K562 (cell line): ENCODE results near the gene METTL18. TPM values are rescaled to one million over a fixed set of nuclear protein-coding genes. Genes with fewer than 3 reads are reported as not detected.
"Not testable (repeated sequence)": the region's sequence is repeated elsewhere in the genome, so short reads cannot be mapped to it uniquely, and the experiment has no call there.

Experiments used
- ATAC-seq: fragments of 200-7000 bp; cut with Tn5 transposase; 3 replicates; pipeline ENCODE4 v1.9.1; 2020; ENCODE audit warnings: moderate library complexity
- BruUV-seq: library from RNA; stranded (reverse); fragments of 400-500 nt; replicated peaks from 2 replicates; lab custom pipeline; 2021; lab: Mats Ljungman, UMichigan
- CTCF ChIA-PET: fragments of 300-600 bp; formaldehyde crosslinking; extraction: SDS; loops from one replicate; lab custom pipeline; 2021; ENCODE audit warnings: low intra/inter-chr PET ratio; lab: Yijun Ruan, JAX
- POLR2A ChIA-PET: fragments of 300-600, 350-650 bp; sonication (Branson Sonifier 250); formaldehyde crosslinking; extraction: SDS; loops from one replicate; lab custom pipeline; 2021; ENCODE audit warnings: antibody characterized with exemption, inconsistent platforms; lab: Yijun Ruan, JAX
- DNase-seq, 4 experiments: peaks; one replicate each; pipeline versions ENCODE4 v3.0.0 to v3.0.0-alpha.2; 2011 to 2018; ENCODE audit warnings: low spot score in 3 of 4, mixed read lengths in 3 of 4; ENCODE audit errors: extremely low read depth in 1 of 4
- FAIRE-seq: peaks from 2 replicates; lab custom pipeline; 2011; peaks lifted over from hg19 to GRCh38; lab: Jason Lieb, UNC
- H2AFZ ChIP-seq: 2 replicates; pipeline ENCODE4 v1.6.0; 2011; ENCODE audit warnings: low read depth, low read length, control low read depth, inconsistent platforms
- H3K27ac ChIP-seq: fragments of 200-600 bp; 3 replicates; pipeline ENCODE4 v1.8.0; 2011; ENCODE audit warnings: low read depth, mild to moderate bottlenecking, control low read depth, inconsistent platforms, low read length, moderate library complexity, mixed read lengths; ENCODE audit errors: extremely low read depth
- H3K27me3 ChIP-seq, 2 experiments: fragments of 300-600 bp in 1 of 2; 2 replicates in 1 of 2; 3 replicates in 1 of 2; pipeline versions ENCODE4 v1.6.0 to v1.8.0; 2011; ENCODE audit warnings: inconsistent platforms in 2 of 2, low read length in 2 of 2, mild to moderate bottlenecking in 1 of 2, mixed read lengths in 1 of 2, moderate library complexity in 1 of 2; ENCODE audit not compliant: control insufficient read depth in 2 of 2, insufficient read depth in 2 of 2
- H3K36me3 ChIP-seq: fragments of 300-600 bp; 3 replicates; pipeline ENCODE4 v1.8.0; 2011; ENCODE audit warnings: mild to moderate bottlenecking, low read length, inconsistent platforms; ENCODE audit not compliant: control insufficient read depth, insufficient read depth
- H3K4me1 ChIP-seq, 2 experiments: fragments of 200-600 bp in 1 of 2; replicated peaks in 1 of 2; 2 replicates in 1 of 2; 3 replicates in 1 of 2; pipeline versions ENCODE4 v1.5.1 to v1.8.0; 2011; ENCODE audit warnings: inconsistent platforms in 2 of 2, low read length in 2 of 2, mild to moderate bottlenecking in 1 of 2, mixed read lengths in 1 of 2, moderate library complexity in 1 of 2; ENCODE audit not compliant: control insufficient read depth in 2 of 2, insufficient read depth in 2 of 2
- H3K4me2 ChIP-seq: 2 replicates; pipeline ENCODE4 v1.6.1; 2011; ENCODE audit warnings: low read length, control low read depth, inconsistent platforms, mixed read lengths; ENCODE audit not compliant: insufficient read depth
- H3K4me3 ChIP-seq: fragments of 200-600 bp; sonication (generic), shearing (Covaris generic); 2 replicates; pipeline ENCODE4 v1.5.1; 2016; ENCODE audit warnings: control low read depth, inconsistent platforms
- H3K79me2 ChIP-seq: fragments of 200-600 bp; 3 replicates; pipeline ENCODE4 v1.8.0; 2011; ENCODE audit warnings: low read length, inconsistent platforms; ENCODE audit not compliant: control insufficient read depth, insufficient read depth
- H3K9ac ChIP-seq, 2 experiments: 2 replicates each; pipeline versions ENCODE4 v1.6.0 to v1.6.1; 2011; ENCODE audit warnings: low read depth in 2 of 2, low read length in 2 of 2, control low read depth in 1 of 2, inconsistent platforms in 1 of 2, mild to moderate bottlenecking in 1 of 2, mixed read lengths in 1 of 2; ENCODE audit not compliant: insufficient read depth in 1 of 2
- H3K9me1 ChIP-seq: one replicate; pipeline ENCODE4 v1.6.0; 2011; ENCODE audit warnings: inconsistent platforms, mild to moderate bottlenecking, low read length, moderate library complexity; ENCODE audit not compliant: control insufficient read depth, insufficient read depth
- H3K9me3 ChIP-seq: replicated peaks from 2 replicates; pipeline ENCODE4 v1.5.1; 2011; ENCODE audit warnings: low read depth, low read length, inconsistent platforms; ENCODE audit not compliant: control insufficient read depth, insufficient read depth
- H4K20me1 ChIP-seq: replicated peaks from 2 replicates; pipeline ENCODE4 v1.6.1; 2011; ENCODE audit warnings: low read length, inconsistent platforms, mixed read lengths; ENCODE audit not compliant: control insufficient read depth, insufficient read depth
- BCOR ChIP-seq: fragments of 450-650 bp; IDR thresholded peaks from 2 replicates; pipeline ENCODE4 v1.6.1; 2016
- DACH1 ChIP-seq: fragments of 450-650 bp; IDR thresholded peaks from 2 replicates; pipeline ENCODE4 v1.6.1; 2018; ENCODE audit not compliant: partially characterized antibody
- GATA2 ChIP-seq: sonication (generic); formaldehyde crosslinking; IDR thresholded peaks from 2 replicates; pipeline ENCODE4 v1.4.0; 2020; ENCODE audit warnings: mild to moderate bottlenecking, missing genetic modification reagents
- GATAD2B ChIP-seq: fragments of 450-650 bp; IDR thresholded peaks from 2 replicates; pipeline ENCODE4 v1.6.1; 2017; ENCODE audit warnings: mild to moderate bottlenecking, borderline replicate concordance
- MTA1 ChIP-seq: fragments of 450-650 bp; IDR thresholded peaks from 2 replicates; pipeline ENCODE4 v1.6.1; 2017; ENCODE audit warnings: borderline replicate concordance
- ZC3H11A ChIP-seq: IDR thresholded peaks from 2 replicates; pipeline ENCODE4 v1.6.1; 2012; ENCODE audit warnings: low read depth, low read length, improper control_type of control experiment
- in situ Hi-C: fragments of 300-500 bp; cut with MboI; formaldehyde crosslinking; loops from 4 replicates; pipeline ENCODE4 v1.15.0; 2018; ENCODE audit warnings: inconsistent platforms, mixed read lengths
- intact Hi-C: fragments of 100-400 bp; cut with micrococcal nuclease; formaldehyde crosslinking; loops from 2 replicates; pipeline ENCODE4 v1.14.2; 2022
- polyA plus RNA-seq, 8 experiments: library from polyadenylated mRNA; depleted of rRNA in 4 of 8; stranded (reverse) in 5 of 8; unstranded in 3 of 8; fragments of >200 nt; fragmentation: Nextera tagmentation in 2 of 8; fragmentation: Illumina TruSeq in 1 of 8; extraction: Ambion mirVana in 2 of 8; extraction: Trizol in 1 of 8; gene quantifications; 2 replicates each; pipeline versions ENCODE4 v1.2.1 to v1.2.3, GENCODE V29; 2011 to 2014; ENCODE audit warnings: inconsistent platforms in 1 of 8, missing spikeins in 1 of 8
- total RNA-seq, 7 experiments: library from RNA; depleted of rRNA in 6 of 7; stranded (reverse); fragments of >200 nt in 6 of 7; fragmentation: Illumina TruSeq in 2 of 7; extraction: Trizol in 2 of 7; gene quantifications; 2 replicates each; pipeline versions ENCODE4 v1.2.1 to v1.2.3, GENCODE V29; 2011 to 2021; ENCODE audit warnings: low replicate concordance in 1 of 7
- TF ChIP-seq, protein P1 (sequence below): fragments of 450-650 bp; IDR thresholded peaks from 2 replicates; pipeline ENCODE4 v1.6.1; 2016; ENCODE audit warnings: antibody characterized with exemption

METTL18 gene
- total and polyA plus RNA-seq, 9 of the 15 experiments (the other 6 are each of a cell fraction or from before 2014, with no cell fraction given): 9.5 to 40.2 (median 14.7) TPM

DNA sequence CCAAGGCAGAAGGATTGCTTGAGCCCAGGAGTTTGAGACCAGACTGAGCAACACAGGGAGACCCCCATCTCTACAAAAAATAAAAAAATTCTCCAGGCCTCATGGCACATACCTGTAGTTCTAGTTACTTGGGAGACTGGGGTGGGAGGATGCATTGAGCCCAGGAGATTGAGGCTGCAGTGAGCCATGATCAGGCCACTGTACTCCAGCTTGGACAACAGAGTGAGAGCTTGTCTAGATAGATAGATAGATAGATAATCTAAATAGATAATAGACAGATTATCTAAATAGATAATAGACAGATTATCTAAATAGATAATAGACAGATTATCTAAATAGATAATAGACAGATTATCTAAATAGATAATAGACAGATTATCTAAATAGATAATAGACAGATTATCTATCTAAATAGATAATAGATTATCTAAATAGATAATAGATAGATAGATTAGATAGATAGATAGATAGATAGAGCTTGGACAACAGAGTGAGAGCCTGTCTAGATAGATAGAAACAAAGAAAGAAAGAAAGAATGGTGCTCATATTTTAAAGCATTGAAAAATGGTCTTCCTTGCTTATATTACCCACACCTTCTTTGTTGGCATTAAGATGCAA lies 16.8 kb upstream of the METTL18 start:
- H3K79me2 ChIP-seq, H3K4me3 ChIP-seq, H3K27me3 ChIP-seq, ATAC-seq, H3K9me1 ChIP-seq, DNase-seq, H3K4me2 ChIP-seq, H2AFZ ChIP-seq, H3K4me1 ChIP-seq, H3K9me3 ChIP-seq, in situ Hi-C loops, CTCF ChIA-PET, H3K9ac ChIP-seq, H4K20me1 ChIP-seq, intact Hi-C loops, BruUV-seq, H3K27ac ChIP-seq, FAIRE-seq: not testable (repeated sequence)
- POLR2A ChIA-PET: interaction anchor here (0.9 kb wide), 1 partner anchor 45 kb away, joined by 4 read pairs; no protein-coding TSS in a partner anchor
- peaks cover 70% of the 10 kb centered on the region for H3K36me3 ChIP-seq
- TF ChIP-seq GATA2 (peak; percentile 72), DACH1 (peak; percentile 25), ZC3H11A (peak; percentile 94), GATAD2B (0 out of 2 replicates have a peak, but pooled peaks have one; percentile 67), MTA1 (peak; percentile 86; the same call in 1 of the 2 replicates), BCOR (0 out of 2 replicates have a peak, but pooled peaks have one; percentile 34)
- TF ChIP-seq, protein P1, sequence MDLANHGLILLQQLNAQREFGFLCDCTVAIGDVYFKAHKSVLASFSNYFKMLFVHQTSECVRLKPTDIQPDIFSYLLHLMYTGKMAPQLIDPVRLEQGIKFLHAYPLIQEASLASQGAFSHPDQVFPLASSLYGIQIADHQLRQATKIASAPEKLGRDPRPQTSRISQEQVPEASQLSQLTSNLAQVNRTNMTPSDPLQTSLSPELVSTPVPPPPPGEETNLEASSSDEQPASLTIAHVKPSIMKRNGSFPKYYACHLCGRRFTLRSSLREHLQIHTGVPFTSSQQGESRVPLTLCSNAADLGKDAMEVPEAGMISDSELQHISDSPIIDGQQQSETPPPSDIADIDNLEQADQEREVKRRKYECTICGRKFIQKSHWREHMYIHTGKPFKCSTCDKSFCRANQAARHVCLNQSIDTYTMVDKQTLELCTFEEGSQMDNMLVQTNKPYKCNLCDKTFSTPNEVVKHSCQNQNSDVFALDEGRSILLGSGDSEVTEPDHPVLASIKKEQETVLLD: peak; percentile 79; the same call in 1 of the 2 replicates
- TF ChIP-seq, all 486 proteins: peak for 7; not testable (repeated sequence) for 479
